GM18505 (cell line): Measurements from ENCODE around the gene SEMA3B.

Source experiments
- ATAC-seq: cut with Tn5 transposase; IDR thresholded peaks from one replicate; pipeline ENCODE4 v1.9.1; 2021; ENCODE audit not compliant: unreplicated experiment
- POLR2A ChIP-seq: IDR thresholded peaks from 4 replicates; pipeline ENCODE4 v1.6.1; 2011; ENCODE audit warnings: borderline replicate concordance; ENCODE audit not compliant: insufficient read depth, insufficient read length; ENCODE audit errors: extremely low read depth

The SEMA3B gene

GRCh38 chr3:50294089-50294488 is 25.1 kb downstream of the SEMA3B start:
- ATAC-seq = no peak
- no peak for TF ChIP-seq POLR2A

- no peak for TF ChIP-seq POLR2A
- ATAC-seq = no peak
Observed at GRCh38 chr3:50294492-50295403, 25.8 kb downstream of the SEMA3B start.

DNA sequence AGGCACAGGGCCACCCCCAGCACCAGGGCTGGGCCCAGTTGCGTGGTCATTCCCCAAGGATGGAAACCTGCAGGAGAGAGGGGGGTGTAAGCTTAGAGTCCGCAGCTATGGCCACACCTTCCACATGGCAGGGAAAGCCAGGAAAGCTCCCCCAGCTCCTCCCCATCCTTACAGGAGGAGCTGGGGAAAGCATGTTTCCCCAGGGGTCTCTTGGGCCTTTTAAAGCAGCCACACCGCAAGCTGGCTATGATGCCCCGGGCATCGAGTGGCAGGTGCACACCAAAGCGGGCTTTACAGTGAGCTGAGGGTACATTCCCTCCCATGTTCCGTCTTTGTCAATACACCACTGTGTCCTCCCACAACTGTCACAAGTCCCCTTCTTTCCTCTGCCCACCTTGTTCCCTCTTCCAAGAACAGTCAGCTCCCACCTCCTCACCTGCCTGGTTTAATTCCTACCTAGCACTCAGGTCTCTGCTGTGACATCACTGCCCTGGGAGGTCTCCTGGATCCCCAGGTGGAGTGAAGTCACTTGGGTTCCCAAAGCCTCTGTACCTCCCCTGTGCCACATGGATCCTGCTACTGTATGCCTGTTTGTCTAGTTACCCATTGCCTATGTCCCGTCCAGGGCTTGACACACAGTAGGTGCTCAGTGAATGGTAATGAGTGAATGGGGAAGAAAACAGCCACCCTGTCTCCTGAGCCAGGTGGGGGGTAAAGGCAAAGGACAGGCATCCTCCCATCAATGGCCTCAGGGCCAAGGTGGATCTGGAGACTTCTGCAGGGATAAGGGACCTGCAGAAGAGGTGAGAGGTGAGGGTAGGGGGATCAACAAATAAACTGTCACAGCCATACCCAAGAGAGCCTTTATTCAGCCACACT is 26.8 kb downstream of the SEMA3B start:
- TF ChIP-seq POLR2A = no peak
- ATAC-seq = no peak

GRCh38 chr3:50296721-50297383 is 27.9 kb downstream of the SEMA3B start:
- ATAC-seq = no peak
- TF ChIP-seq POLR2A = no peak

- no peak for TF ChIP-seq POLR2A
- no peak for ATAC-seq
Observed at GRCh38 chr3:50297384-50297775, 28.4 kb downstream of the SEMA3B start.

DNA sequence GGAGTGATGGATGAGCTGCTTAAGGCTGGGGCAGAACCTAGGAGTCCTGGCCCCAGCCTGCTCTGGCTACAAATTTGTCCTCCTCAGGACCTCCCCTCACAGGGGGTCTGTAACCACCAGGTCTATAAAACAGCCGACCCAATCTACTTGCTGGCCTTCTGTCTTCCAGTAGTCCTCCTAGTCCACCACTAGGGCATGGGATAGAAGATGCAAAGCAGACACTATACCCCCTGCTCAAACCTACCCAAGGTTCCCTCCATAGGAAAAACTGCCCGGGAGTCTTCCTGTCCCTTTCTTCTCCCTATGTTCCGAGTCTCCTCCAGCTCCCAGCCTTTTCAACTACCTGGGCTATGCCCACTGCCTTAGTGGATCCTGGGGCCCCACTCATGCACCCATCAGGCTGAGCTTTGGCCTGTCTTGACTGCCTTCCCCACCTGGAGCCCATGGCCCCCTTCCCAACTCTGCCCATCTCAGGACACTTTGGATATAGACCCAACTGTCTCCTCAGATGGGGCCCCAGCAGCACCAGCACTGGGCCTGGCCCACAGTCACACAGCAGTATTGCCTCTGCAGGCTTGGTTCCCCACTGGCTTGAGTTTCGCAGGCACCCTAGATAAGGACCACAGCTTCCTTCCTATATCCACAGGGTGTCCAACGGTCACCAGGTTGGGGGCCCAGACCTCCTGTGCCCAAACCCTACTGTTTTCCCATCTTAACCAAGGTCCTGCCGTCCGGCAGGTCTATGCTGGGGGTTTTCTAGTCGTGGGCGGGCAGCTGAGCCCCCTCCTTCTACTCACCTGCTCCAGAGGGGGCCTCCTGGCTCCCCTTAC is 29.2 kb downstream of the SEMA3B start:
- no peak for TF ChIP-seq POLR2A
- no peak for ATAC-seq

GRCh38 chr3:50298836-50299637 is 30.1 kb downstream of the SEMA3B start, which contains the start of the genes HYAL3 and NAA80:
TSS of gene HYAL3 (minus strand) at chr3:50299405. CDS start at chr3:50295602, 3,803 bp downstream.
TSS of gene NAA80 (minus strand) at chr3:50299405. CDS start at chr3:50297463, 1,942 bp downstream.
- peak; percentile 91 for TF ChIP-seq POLR2A

DNA sequence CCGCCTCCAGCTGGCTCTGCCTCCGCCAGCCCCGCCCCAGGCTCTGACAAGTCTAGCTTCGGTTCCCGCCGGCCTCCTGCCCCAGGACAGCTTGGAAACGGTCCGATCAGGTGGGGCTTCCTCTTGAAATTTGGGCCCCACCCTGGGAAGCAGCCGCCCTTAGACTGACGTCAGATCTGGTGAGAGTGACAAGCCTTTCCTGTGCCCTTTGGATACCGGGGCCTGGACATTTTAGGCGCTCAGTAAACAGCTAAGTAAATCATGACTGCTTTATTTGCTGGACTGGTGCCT is 30.6 kb downstream of the SEMA3B start:
- no peak for TF ChIP-seq POLR2A
- no peak for ATAC-seq

More at GRCh38 chr3:50298836-50299637, 30.1 kb downstream of the SEMA3B start, which contains the start of the genes HYAL3 and NAA80:
- ATAC-seq = peak; percentile 85

- TF ChIP-seq POLR2A = no peak
- no peak for ATAC-seq
Observed at GRCh38 chr3:50299929-50300680, 31.2 kb downstream of the SEMA3B start.

DNA sequence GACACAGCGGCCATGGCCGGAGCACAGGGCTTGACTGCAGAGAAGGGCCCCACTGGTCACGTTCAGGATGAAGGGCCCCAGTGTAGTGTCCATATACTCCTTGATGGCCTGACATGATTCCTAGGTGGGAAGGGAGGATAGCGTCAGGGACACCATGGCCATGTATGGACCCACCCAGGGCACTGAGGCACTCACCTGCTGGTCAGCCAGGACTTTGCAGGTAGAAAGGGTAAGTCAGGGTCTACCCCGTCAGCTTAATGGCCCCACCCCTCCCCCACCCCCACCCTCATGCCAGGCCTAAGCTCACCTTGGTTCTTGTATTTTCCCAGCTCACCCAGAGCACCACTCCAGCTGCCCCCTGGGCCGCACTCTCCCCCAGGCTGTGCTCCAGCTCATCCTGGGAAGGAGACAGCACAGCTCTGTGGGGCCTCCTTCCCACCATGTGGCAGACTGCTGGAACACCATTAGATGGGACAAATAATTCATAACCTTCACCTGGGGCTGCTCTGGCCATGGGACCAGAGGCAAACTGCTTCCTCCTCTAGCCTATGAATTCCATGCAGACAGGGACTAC is 31.8 kb downstream of the SEMA3B start:
- no peak for TF ChIP-seq POLR2A
- ATAC-seq = no peak

DNA sequence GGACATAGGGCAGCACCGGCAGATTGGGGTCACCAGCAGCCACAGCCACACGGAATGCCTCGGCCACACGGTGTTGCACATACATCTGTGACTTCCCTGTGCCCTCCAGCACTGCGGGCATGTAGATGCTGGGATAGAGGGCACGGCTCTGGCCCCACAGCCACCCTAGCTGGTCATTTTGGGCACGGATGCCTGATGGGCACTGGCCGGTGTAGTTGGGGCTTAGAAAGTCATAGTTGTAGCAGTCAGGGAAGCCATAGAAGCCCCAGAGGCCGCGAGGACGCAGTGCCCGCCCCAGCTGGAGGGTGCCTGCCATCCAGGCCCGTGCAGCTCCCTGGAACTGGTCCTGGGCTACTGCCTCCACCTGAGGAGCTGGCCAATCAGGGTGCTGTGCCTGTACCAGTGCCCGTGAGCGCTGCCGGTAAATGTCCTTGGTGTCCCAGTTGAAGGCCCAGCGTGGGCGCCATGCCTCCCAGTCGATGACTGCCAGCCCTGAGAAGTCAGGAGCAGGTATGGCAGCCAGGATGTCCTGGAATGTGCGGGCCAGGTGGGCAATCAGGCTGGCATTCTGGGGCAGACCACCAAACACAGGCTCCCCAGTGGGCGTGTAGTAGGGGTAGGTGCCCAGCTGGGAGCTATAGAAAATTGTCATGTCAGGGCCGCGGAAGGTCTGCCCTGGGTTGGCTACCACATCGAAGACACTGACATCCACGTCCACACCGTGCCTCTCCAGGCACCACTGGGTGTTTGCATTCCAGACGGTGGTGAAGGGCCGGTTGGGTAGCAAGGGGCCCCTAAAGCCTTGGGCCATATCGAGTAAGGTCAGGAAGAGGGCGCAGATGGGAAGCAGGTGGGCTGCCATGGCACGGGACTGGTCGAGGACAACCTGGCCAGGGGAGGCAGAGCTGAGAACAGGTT is 33.4 kb downstream of the SEMA3B start:
- TF ChIP-seq POLR2A = no peak
- ATAC-seq = no peak
